OCI-LY1 (cell line): Measurements from ENCODE around the gene RASSF5.
"Not testable (repeated sequence)": the region's sequence is repeated elsewhere in the genome, so short reads cannot be mapped to it uniquely, and the experiment has no call there.

Experiments
- H2AFZ ChIP-seq: fragments of 200-600 bp; sonication (generic), shearing (Covaris generic); 2 replicates; pipeline ENCODE4 v1.6.0; 2014; ENCODE audit warnings: antibody characterized with exemption, mild to moderate bottlenecking, low read length
- H3F3A ChIP-seq: fragments of 200-600 bp; sonication (generic), shearing (Covaris generic); 2 replicates; pipeline ENCODE4 v1.6.0; 2014; ENCODE audit warnings: mild to moderate bottlenecking, antibody characterized with exemption, low read length, moderate library complexity; ENCODE audit not compliant: insufficient read depth
- H3K27ac ChIP-seq: fragments of 200-600 bp; sonication (generic); 2 replicates; pipeline ENCODE4 v1.5.1; 2014; ENCODE audit warnings: low read length, mixed run types, mild to moderate bottlenecking, low read depth; ENCODE audit not compliant: poor library complexity, severe bottlenecking
- H3K27me3 ChIP-seq: fragments of 200-600 bp; sonication (generic); 2 replicates; pipeline ENCODE4 v1.6.0; 2014; ENCODE audit warnings: antibody characterized with exemption, mild to moderate bottlenecking, low read length, moderate library complexity; ENCODE audit not compliant: insufficient read depth
- H3K36me3 ChIP-seq: fragments of 200-600 bp; sonication (generic); 2 replicates; pipeline ENCODE4 v1.6.1; 2014; ENCODE audit warnings: mild to moderate bottlenecking, antibody characterized with exemption, low read length, moderate library complexity, mixed read lengths; ENCODE audit not compliant: insufficient read depth
- H3K4me1 ChIP-seq: fragments of 200-600 bp; sonication (generic); 2 replicates; pipeline ENCODE4 v1.5.1; 2014; ENCODE audit warnings: mild to moderate bottlenecking, low read length, moderate library complexity; ENCODE audit not compliant: insufficient read depth, severe bottlenecking
- H3K4me2 ChIP-seq: fragments of 200-600 bp; sonication (generic), shearing (Covaris generic); 2 replicates; pipeline ENCODE4 v1.6.1; 2014; ENCODE audit warnings: low read length
- H3K4me3 ChIP-seq: fragments of 200-600 bp; sonication (generic); 2 replicates; pipeline ENCODE4 v1.5.1; 2014; ENCODE audit warnings: low read length, low read depth, mild to moderate bottlenecking, mixed read lengths; ENCODE audit not compliant: poor library complexity, severe bottlenecking
- H3K79me2 ChIP-seq: fragments of 200-600 bp; shearing (Covaris generic); 2 replicates; pipeline ENCODE4 v1.6.1; 2016; ENCODE audit warnings: mixed run types, low read length, mixed read lengths; ENCODE audit not compliant: insufficient read depth
- H3K9ac ChIP-seq: fragments of 200-600 bp; sonication (generic), shearing (Covaris generic); 2 replicates; pipeline ENCODE4 v1.6.1; 2014; ENCODE audit warnings: mild to moderate bottlenecking, low read length, mixed read lengths
- H3K9me2 ChIP-seq: fragments of 200-600 bp; sonication (generic), shearing (Covaris generic); 2 replicates; pipeline ENCODE4 v1.6.1; 2014; ENCODE audit warnings: low read depth, mild to moderate bottlenecking, low read length, mixed read lengths
- H3K9me3 ChIP-seq: fragments of 200-600 bp; shearing (Covaris generic); 2 replicates; pipeline ENCODE4 v1.6.1; 2014; ENCODE audit warnings: low read length, mixed read lengths
- H4K20me1 ChIP-seq: fragments of 200-600 bp; sonication (generic), shearing (Covaris generic); 2 replicates; pipeline ENCODE4 v1.6.0; 2016; ENCODE audit warnings: mild to moderate bottlenecking, low read length; ENCODE audit not compliant: insufficient read depth
- CTCF ChIP-seq: fragments of 200-600 bp; sonication (generic), shearing (Covaris generic); IDR thresholded peaks from 2 replicates; pipeline ENCODE4 v1.5.1; 2017; ENCODE audit warnings: mild to moderate bottlenecking, antibody characterized with exemption, low read length, moderate library complexity, mixed read lengths
- EZH2 ChIP-seq: fragments of 200-600 bp; sonication (generic), shearing (Covaris generic); IDR thresholded peaks from 2 replicates; pipeline ENCODE4 v1.8.0; 2017; ENCODE audit warnings: borderline replicate concordance, mixed run types, mild to moderate bottlenecking, antibody characterized with exemption, low read length, moderate library complexity, mixed read lengths

The RASSF5 gene

GRCh38 chr1:206579747-206580437, 72.6 kb downstream of the RASSF5 start:
- peak overlapping the region; percentile 4; the same call in 1 of the 2 replicates for H3K9ac ChIP-seq
- no peaks in the 10 kb centered on the region for H3K79me2 ChIP-seq
- H3F3A ChIP-seq = no peaks in the 10 kb centered on the region
- no peaks in the 10 kb centered on the region for H4K20me1 ChIP-seq
- H3K4me2 ChIP-seq = peak overlapping the region; percentile 33; the same call in 1 of the 2 replicates
- H3K36me3 ChIP-seq = peaks cover 19% of the 10 kb centered on the region; the same call in 1 of the 2 replicates
- no peaks in the 10 kb centered on the region for H3K9me3 ChIP-seq
- TF ChIP-seq EZH2 (no peak), CTCF (no peak)
- no peaks in the 10 kb centered on the region for H3K27me3 ChIP-seq
- peaks cover 37% of the 10 kb centered on the region for H3K4me1 ChIP-seq
- no peaks in the 10 kb centered on the region for H3K9me2 ChIP-seq
- H2AFZ ChIP-seq = no peak overlapping the region
- H3K27ac ChIP-seq = peak overlapping the region; percentile 53
- no peak overlapping the region for H3K4me3 ChIP-seq

- H3K9me3 ChIP-seq = no peaks in the 10 kb centered on the region
- peaks cover 26% of the 10 kb centered on the region for H3K36me3 ChIP-seq
- TF ChIP-seq EZH2 = no peak
- no peak for TF ChIP-seq CTCF
Measured at GRCh38 chr1:206580438-206581113, 73.2 kb downstream of the RASSF5 start.

GRCh38 chr1:206581114-206581497, 73.8 kb downstream of the RASSF5 start:
- not testable (repeated sequence) for H3K27me3 ChIP-seq, H3K4me2 ChIP-seq, H3K9me2 ChIP-seq, H3K4me3 ChIP-seq, H4K20me1 ChIP-seq, H3K79me2 ChIP-seq, H3K9ac ChIP-seq, H3F3A ChIP-seq, H2AFZ ChIP-seq, H3K9me3 ChIP-seq
- Histone ChIP-seq H3K4me1 (peaks cover 26% of the 10 kb centered on the region), H3K36me3 (peaks cover 31% of the 10 kb centered on the region), H3K27ac (peak overlapping the region; percentile 53)

More at GRCh38 chr1:206580438-206581113, 73.2 kb downstream of the RASSF5 start:
- peak overlapping the region; percentile 33; the same call in 1 of the 2 replicates for H3K4me2 ChIP-seq
- no peaks in the 10 kb centered on the region for H3K79me2 ChIP-seq
- H3K4me1 ChIP-seq = peaks cover 30% of the 10 kb centered on the region
- H3K9me2 ChIP-seq = no peaks in the 10 kb centered on the region
- no peak overlapping the region for H2AFZ ChIP-seq
- H3K4me3 ChIP-seq = no peak overlapping the region
- no peaks in the 10 kb centered on the region for H4K20me1 ChIP-seq
- H3K27ac ChIP-seq = peak overlapping the region; percentile 53
- H3K27me3 ChIP-seq = no peaks in the 10 kb centered on the region
- no peaks in the 10 kb centered on the region for H3F3A ChIP-seq
- H3K9ac ChIP-seq = no peak overlapping the region; the same call in 1 of the 2 replicates
